K562 (cell line): ENCODE data around the gene GPER1. TPM values are rescaled to one million over a fixed set of nuclear protein-coding genes. Genes with fewer than 3 reads are reported as not detected.

Experiments used
- COPS2 ChIP-seq: fragments of 450-650 bp; conservative IDR thresholded peaks from 2 replicates; pipeline ENCODE4 v1.6.1; 2016; ENCODE audit warnings: mild to moderate bottlenecking, moderate library complexity
- ETV1 ChIP-seq: fragments of 450-650 bp; conservative IDR thresholded peaks from 2 replicates; pipeline ENCODE4 v1.6.1; 2016; ENCODE audit warnings: missing genetic modification characterization, control low read depth, low read depth, missing compliant biosample characterization
- GTF2A2 ChIP-seq: IDR thresholded peaks from 2 replicates; pipeline ENCODE4 v1.6.1; 2016; ENCODE audit warnings: mild to moderate bottlenecking, missing genetic modification characterization, missing compliant biosample characterization
- HDGF ChIP-seq: fragments of 450-650 bp; IDR thresholded peaks from 2 replicates; pipeline ENCODE4 v1.6.1; 2016
- POLR3G ChIP-seq: IDR thresholded peaks from 2 replicates; pipeline ENCODE4 v1.6.1; 2011; ENCODE audit not compliant: insufficient read length, insufficient replicate concordance; ENCODE audit errors: extremely low read depth
- RBM34 ChIP-seq: fragments of 200-400 bp; formaldehyde crosslinking; IDR thresholded peaks from 2 replicates; pipeline ENCODE4 v1.6.1; 2018; ENCODE audit warnings: low read length, borderline replicate concordance; ENCODE audit not compliant: insufficient read depth
- STAT5B ChIP-seq: fragments of 250-450 bp; sonication (Bioruptor Pico); IDR thresholded peaks from 2 replicates; pipeline ENCODE4 v1.8.0; 2021; ENCODE audit warnings: mild to moderate bottlenecking, inconsistent platforms
- TCF7 ChIP-seq: sonication (generic); IDR thresholded peaks from 2 replicates; pipeline ENCODE4 v1.6.1; 2016; ENCODE audit warnings: antibody characterized with exemption, borderline replicate concordance
- ZNF121 ChIP-seq: sonication (generic); formaldehyde crosslinking; conservative IDR thresholded peaks from 2 replicates; pipeline ENCODE4 v1.8.0; 2022; ENCODE audit warnings: missing genetic modification reagents
- ZNF140 ChIP-seq: fragments of 250-450 bp; sonication (Bioruptor Pico); IDR thresholded peaks from 2 replicates; pipeline ENCODE4 v1.8.0; 2021; ENCODE audit warnings: moderate library complexity, mild to moderate bottlenecking, inconsistent platforms
- ZNF507 ChIP-seq: conservative IDR thresholded peaks from 2 replicates; pipeline ENCODE4 v1.6.1; 2017; ENCODE audit warnings: missing genetic modification characterization, missing compliant biosample characterization
- polyA plus RNA-seq, 8 experiments: library from polyadenylated mRNA; depleted of rRNA in 4 of 8; stranded (reverse) in 5 of 8; unstranded in 3 of 8; fragments of >200 nt; fragmentation: Nextera tagmentation in 2 of 8; fragmentation: Illumina TruSeq in 1 of 8; extraction: Ambion mirVana in 2 of 8; extraction: Trizol in 1 of 8; gene quantifications; 2 replicates each; pipeline versions ENCODE4 v1.2.1 to v1.2.3, GENCODE V29; 2011 to 2014; ENCODE audit warnings: inconsistent platforms in 1 of 8, missing spikeins in 1 of 8
- total RNA-seq, 7 experiments: library from RNA; depleted of rRNA in 6 of 7; stranded (reverse); fragments of >200 nt in 6 of 7; fragmentation: Illumina TruSeq in 2 of 7; extraction: Trizol in 2 of 7; gene quantifications; 2 replicates each; pipeline versions ENCODE4 v1.2.1 to v1.2.3, GENCODE V29; 2011 to 2021; ENCODE audit warnings: low replicate concordance in 1 of 7
- TF ChIP-seq, protein P1 (sequence below): sonication (generic); formaldehyde crosslinking; IDR thresholded peaks from 2 replicates; pipeline ENCODE4 v1.8.0; 2022; ENCODE audit warnings: mild to moderate bottlenecking, missing genetic modification reagents, borderline replicate concordance
- TF ChIP-seq, protein P2 (sequence below): fragments of 450-650 bp; IDR thresholded peaks from 2 replicates; pipeline ENCODE4 v1.6.1; 2017; ENCODE audit warnings: antibody characterized with exemption, mild to moderate bottlenecking
- TF ChIP-seq, protein P3 (sequence below), 2 experiments: IDR thresholded peaks; 2 replicates each; pipeline ENCODE4 v1.6.1; 2012; ENCODE audit warnings: improper control_type of control experiment in 2 of 2, low read depth in 2 of 2, low read length in 2 of 2, borderline replicate concordance in 1 of 2
- TF ChIP-seq, protein P4 (sequence below), 2 experiments: fragments of 450-650 bp; IDR thresholded peaks; 2 replicates each; pipeline ENCODE4 v1.6.1; 2018; ENCODE audit warnings: mild to moderate bottlenecking in 2 of 2, low read depth in 1 of 2; ENCODE audit not compliant: partially characterized antibody in 2 of 2

Gene GPER1
- total and polyA plus RNA-seq, 9 of the 15 experiments (the other 6 are each of a cell fraction or from before 2014, with no cell fraction given): 0.04 to 0.09 (median 0.08) TPM; not detected in 6

DNA sequence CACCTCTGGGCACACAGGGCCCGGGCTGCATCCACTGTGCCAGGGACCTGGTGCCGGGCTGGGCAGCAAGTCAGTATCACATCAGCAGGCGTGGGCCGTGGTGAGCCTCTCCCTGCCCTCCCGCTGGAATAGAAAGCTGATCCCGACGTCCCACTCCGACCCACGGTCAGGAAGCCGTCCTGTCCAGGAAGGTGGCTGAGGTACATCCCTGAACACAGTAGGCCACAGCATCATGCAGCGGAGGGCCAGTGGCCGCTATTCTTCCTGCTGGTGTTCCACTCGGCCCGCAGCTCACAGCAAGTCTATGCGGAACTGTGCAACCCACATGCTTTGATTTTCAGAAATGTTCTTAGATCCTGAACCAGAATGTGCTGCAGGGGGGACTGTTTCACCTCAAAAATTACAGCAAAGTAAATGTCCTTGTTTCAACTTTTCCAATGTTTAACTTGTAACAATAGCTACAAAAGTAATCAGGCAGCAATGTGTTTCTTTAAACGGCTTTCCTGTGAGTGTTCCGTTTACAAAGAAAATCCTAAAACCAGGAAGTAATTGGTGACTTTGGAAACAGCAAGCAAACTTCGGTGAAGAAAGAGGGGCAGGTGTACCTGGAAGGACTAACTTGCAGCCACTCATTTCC, 44.2 kb upstream of the GPER1 start (continued):
- TF ChIP-seq, protein P1, sequence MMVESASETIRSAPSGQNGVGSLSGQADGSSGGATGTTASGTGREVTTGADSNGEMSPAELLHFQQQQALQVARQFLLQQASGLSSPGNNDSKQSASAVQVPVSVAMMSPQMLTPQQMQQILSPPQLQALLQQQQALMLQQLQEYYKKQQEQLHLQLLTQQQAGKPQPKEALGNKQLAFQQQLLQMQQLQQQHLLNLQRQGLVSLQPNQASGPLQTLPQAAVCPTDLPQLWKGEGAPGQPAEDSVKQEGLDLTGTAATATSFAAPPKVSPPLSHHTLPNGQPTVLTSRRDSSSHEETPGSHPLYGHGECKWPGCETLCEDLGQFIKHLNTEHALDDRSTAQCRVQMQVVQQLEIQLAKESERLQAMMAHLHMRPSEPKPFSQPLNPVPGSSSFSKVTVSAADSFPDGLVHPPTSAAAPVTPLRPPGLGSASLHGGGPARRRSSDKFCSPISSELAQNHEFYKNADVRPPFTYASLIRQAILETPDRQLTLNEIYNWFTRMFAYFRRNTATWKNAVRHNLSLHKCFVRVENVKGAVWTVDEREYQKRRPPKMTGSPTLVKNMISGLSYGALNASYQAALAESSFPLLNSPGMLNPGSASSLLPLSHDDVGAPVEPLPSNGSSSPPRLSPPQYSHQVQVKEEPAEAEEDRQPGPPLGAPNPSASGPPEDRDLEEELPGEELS (CRISPR knock-in tag): no peak
- TF ChIP-seq, protein P2, sequence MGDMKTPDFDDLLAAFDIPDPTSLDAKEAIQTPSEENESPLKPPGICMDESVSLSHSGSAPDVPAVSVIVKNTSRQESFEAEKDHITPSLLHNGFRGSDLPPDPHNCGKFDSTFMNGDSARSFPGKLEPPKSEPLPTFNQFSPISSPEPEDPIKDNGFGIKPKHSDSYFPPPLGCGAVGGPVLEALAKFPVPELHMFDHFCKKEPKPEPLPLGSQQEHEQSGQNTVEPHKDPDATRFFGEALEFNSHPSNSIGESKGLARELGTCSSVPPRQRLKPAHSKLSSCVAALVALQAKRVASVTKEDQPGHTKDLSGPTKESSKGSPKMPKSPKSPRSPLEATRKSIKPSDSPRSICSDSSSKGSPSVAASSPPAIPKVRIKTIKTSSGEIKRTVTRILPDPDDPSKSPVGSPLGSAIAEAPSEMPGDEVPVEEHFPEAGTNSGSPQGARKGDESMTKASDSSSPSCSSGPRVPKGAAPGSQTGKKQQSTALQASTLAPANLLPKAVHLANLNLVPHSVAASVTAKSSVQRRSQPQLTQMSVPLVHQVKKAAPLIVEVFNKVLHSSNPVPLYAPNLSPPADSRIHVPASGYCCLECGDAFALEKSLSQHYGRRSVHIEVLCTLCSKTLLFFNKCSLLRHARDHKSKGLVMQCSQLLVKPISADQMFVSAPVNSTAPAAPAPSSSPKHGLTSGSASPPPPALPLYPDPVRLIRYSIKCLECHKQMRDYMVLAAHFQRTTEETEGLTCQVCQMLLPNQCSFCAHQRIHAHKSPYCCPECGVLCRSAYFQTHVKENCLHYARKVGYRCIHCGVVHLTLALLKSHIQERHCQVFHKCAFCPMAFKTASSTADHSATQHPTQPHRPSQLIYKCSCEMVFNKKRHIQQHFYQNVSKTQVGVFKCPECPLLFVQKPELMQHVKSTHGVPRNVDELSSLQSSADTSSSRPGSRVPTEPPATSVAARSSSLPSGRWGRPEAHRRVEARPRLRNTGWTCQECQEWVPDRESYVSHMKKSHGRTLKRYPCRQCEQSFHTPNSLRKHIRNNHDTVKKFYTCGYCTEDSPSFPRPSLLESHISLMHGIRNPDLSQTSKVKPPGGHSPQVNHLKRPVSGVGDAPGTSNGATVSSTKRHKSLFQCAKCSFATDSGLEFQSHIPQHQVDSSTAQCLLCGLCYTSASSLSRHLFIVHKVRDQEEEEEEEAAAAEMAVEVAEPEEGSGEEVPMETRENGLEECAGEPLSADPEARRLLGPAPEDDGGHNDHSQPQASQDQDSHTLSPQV: 0 out of 2 replicates have a peak, but pooled peaks have one; percentile 5
- TF ChIP-seq POLR3G: no peak
- TF ChIP-seq ZNF507 (tag): no peak
- no peak for TF ChIP-seq ZNF140 (CRISPR knock-in tag)
- TF ChIP-seq, protein P3, sequence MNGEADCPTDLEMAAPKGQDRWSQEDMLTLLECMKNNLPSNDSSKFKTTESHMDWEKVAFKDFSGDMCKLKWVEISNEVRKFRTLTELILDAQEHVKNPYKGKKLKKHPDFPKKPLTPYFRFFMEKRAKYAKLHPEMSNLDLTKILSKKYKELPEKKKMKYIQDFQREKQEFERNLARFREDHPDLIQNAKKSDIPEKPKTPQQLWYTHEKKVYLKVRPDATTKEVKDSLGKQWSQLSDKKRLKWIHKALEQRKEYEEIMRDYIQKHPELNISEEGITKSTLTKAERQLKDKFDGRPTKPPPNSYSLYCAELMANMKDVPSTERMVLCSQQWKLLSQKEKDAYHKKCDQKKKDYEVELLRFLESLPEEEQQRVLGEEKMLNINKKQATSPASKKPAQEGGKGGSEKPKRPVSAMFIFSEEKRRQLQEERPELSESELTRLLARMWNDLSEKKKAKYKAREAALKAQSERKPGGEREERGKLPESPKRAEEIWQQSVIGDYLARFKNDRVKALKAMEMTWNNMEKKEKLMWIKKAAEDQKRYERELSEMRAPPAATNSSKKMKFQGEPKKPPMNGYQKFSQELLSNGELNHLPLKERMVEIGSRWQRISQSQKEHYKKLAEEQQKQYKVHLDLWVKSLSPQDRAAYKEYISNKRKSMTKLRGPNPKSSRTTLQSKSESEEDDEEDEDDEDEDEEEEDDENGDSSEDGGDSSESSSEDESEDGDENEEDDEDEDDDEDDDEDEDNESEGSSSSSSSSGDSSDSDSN (IDR thresholded peaks at IDR 0.05; ENCODE audit: borderline replicate concordance in 1 of 2, low read depth in 2 of 2, low read length in 2 of 2): no peak
- TF ChIP-seq TCF7: no peak
- no peak for TF ChIP-seq COPS2
- TF ChIP-seq ETV1: no peak
- TF ChIP-seq HDGF: no peak
- TF ChIP-seq, protein P4, sequence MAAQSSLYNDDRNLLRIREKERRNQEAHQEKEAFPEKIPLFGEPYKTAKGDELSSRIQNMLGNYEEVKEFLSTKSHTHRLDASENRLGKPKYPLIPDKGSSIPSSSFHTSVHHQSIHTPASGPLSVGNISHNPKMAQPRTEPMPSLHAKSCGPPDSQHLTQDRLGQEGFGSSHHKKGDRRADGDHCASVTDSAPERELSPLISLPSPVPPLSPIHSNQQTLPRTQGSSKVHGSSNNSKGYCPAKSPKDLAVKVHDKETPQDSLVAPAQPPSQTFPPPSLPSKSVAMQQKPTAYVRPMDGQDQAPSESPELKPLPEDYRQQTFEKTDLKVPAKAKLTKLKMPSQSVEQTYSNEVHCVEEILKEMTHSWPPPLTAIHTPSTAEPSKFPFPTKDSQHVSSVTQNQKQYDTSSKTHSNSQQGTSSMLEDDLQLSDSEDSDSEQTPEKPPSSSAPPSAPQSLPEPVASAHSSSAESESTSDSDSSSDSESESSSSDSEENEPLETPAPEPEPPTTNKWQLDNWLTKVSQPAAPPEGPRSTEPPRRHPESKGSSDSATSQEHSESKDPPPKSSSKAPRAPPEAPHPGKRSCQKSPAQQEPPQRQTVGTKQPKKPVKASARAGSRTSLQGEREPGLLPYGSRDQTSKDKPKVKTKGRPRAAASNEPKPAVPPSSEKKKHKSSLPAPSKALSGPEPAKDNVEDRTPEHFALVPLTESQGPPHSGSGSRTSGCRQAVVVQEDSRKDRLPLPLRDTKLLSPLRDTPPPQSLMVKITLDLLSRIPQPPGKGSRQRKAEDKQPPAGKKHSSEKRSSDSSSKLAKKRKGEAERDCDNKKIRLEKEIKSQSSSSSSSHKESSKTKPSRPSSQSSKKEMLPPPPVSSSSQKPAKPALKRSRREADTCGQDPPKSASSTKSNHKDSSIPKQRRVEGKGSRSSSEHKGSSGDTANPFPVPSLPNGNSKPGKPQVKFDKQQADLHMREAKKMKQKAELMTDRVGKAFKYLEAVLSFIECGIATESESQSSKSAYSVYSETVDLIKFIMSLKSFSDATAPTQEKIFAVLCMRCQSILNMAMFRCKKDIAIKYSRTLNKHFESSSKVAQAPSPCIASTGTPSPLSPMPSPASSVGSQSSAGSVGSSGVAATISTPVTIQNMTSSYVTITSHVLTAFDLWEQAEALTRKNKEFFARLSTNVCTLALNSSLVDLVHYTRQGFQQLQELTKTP (IDR thresholded peaks at IDR 0.05; ENCODE audit: low read depth in 1 of 2, partially characterized antibody in 2 of 2): peak; percentile 48 to 60
- TF ChIP-seq STAT5B (CRISPR knock-in tag): no peak
- TF ChIP-seq GTF2A2: no peak
- TF ChIP-seq ZNF121 (CRISPR knock-in tag): no peak
- TF ChIP-seq RBM34: no peak
